HFFc6 (cell line): ENCODE measurements around the gene UIMC1. TPM values are rescaled to one million over a fixed set of nuclear protein-coding genes. Genes with fewer than 3 reads are reported as not detected.
"Not testable (repeated sequence)": the region's sequence is repeated elsewhere in the genome, so short reads cannot be mapped to it uniquely, and the experiment has no call there.

Experiments used
- DNase-seq: peaks from one replicate; pipeline ENCODE4 v3.0.0-alpha.2; 2018
- H3K27ac Mint-ChIP-seq: 2 replicates; pipeline ENCODE4 v1.8.0; 2020; ENCODE audit warnings: mild to moderate bottlenecking, mixed read lengths
- H3K27me3 Mint-ChIP-seq: 2 replicates; pipeline ENCODE4 v1.8.0; 2021; ENCODE audit warnings: mild to moderate bottlenecking, moderate library complexity, mixed read lengths; ENCODE audit not compliant: insufficient read depth
- H3K36me3 Mint-ChIP-seq: 2 replicates; pipeline ENCODE4 v1.8.0; 2021; ENCODE audit warnings: low read depth, mixed read lengths
- H3K4me1 Mint-ChIP-seq: 2 replicates; pipeline ENCODE4 v1.8.0; 2020; ENCODE audit warnings: low read depth, mixed read lengths
- H3K4me3 Mint-ChIP-seq: 2 replicates; pipeline ENCODE4 v1.8.0; 2020; ENCODE audit warnings: mild to moderate bottlenecking, moderate library complexity, mixed read lengths
- H3K9me3 Mint-ChIP-seq: 2 replicates; pipeline ENCODE4 v1.8.0; 2020; ENCODE audit warnings: mild to moderate bottlenecking, mixed read lengths
- total RNA-seq, 6 experiments: library from RNA; stranded (reverse); fragmentation: NEBNext Ultra II Directional; extraction: Animal tissue kit (Norgen Biotek cat#: 25700); gene quantifications; 2 replicates in 1 of 6; 3 replicates in 5 of 6; pipeline ENCODE4 v1.2.3, GENCODE V29; 2021
- TF ChIP-seq, protein P1 (sequence below): fragments of 200-600 bp; sonication (generic); IDR thresholded peaks from 2 replicates; pipeline ENCODE4 v1.5.0; 2021; ENCODE audit warnings: antibody characterized with exemption, mild to moderate bottlenecking

Gene UIMC1
- total RNA-seq, 6 experiments from 2014 or later: 19.8 to 34.4 (median 23.6) TPM

DNA sequence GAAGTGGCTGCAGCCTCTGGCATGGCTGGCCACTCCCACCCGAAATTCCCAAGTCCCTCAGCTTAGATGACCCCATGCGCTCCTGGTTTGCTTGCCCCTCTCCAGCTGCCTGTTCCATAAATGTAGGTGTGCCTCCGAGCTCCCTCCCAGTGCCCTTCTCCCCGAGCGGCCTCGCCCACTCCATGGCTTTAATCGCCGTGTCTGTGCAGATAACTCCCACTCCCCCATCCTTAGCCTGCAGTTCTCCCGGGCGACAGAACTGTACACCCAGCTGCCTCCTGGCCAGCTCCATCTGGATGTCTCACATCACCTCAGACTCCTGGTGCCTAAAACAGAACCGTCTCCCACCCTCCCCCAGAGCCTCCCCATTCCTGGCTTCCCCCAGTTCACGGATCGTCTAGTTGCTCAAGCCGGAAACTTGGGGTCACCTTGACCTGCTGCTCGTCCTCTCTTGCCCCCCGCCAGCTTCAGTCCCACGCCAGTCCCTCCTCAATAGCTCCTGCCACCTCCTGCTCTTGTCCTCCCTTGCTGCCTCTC, 131.5 kb downstream of the UIMC1 start:
- H3K4me3 Mint-ChIP-seq: no peak overlapping the region
- no peak overlapping the region for H3K27ac Mint-ChIP-seq
- no peak for DNase-seq
- peaks cover 46% of the 10 kb centered on the region for H3K27me3 Mint-ChIP-seq
- TF ChIP-seq, protein P1, sequence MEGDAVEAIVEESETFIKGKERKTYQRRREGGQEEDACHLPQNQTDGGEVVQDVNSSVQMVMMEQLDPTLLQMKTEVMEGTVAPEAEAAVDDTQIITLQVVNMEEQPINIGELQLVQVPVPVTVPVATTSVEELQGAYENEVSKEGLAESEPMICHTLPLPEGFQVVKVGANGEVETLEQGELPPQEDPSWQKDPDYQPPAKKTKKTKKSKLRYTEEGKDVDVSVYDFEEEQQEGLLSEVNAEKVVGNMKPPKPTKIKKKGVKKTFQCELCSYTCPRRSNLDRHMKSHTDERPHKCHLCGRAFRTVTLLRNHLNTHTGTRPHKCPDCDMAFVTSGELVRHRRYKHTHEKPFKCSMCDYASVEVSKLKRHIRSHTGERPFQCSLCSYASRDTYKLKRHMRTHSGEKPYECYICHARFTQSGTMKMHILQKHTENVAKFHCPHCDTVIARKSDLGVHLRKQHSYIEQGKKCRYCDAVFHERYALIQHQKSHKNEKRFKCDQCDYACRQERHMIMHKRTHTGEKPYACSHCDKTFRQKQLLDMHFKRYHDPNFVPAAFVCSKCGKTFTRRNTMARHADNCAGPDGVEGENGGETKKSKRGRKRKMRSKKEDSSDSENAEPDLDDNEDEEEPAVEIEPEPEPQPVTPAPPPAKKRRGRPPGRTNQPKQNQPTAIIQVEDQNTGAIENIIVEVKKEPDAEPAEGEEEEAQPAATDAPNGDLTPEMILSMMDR: no peak
- no peaks in the 10 kb centered on the region for H3K4me1 Mint-ChIP-seq
- H3K36me3 Mint-ChIP-seq: no peaks in the 10 kb centered on the region
- no peaks in the 10 kb centered on the region for H3K9me3 Mint-ChIP-seq

DNA sequence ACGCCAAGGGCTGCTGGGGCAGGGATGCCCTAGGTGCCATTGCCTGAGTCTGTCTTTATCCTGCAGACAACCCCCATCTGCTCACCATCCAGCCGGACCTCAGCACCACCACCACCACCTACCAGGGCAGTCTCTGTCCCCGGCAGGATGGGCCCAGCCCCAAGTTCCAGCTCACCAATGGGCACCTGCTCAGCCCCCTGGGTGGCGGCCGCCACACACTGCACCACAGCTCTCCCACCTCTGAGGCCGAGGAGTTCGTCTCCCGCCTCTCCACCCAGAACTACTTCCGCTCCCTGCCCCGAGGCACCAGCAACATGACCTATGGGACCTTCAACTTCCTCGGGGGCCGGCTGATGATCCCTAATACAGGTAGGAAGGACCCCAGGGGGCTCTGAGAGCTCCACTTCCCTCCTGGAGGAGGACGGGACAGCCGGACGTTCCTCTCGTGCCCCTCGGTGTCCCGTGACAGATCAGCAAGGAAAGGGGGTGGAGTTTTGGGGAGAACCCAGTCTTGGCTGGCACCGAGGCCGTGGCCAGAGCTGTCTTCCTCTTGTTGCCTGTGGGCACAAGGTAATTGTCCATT, 132.3 kb downstream of the UIMC1 start:
- Mint-ChIP-seq H3K9me3 (no peaks in the 10 kb centered on the region), H3K27ac (no peak overlapping the region), H3K4me3 (no peak overlapping the region), H3K4me1 (no peaks in the 10 kb centered on the region), H3K27me3 (peaks cover 44% of the 10 kb centered on the region), H3K36me3 (no peaks in the 10 kb centered on the region)
- TF ChIP-seq, protein P1: no peak
- no peak for DNase-seq

DNA sequence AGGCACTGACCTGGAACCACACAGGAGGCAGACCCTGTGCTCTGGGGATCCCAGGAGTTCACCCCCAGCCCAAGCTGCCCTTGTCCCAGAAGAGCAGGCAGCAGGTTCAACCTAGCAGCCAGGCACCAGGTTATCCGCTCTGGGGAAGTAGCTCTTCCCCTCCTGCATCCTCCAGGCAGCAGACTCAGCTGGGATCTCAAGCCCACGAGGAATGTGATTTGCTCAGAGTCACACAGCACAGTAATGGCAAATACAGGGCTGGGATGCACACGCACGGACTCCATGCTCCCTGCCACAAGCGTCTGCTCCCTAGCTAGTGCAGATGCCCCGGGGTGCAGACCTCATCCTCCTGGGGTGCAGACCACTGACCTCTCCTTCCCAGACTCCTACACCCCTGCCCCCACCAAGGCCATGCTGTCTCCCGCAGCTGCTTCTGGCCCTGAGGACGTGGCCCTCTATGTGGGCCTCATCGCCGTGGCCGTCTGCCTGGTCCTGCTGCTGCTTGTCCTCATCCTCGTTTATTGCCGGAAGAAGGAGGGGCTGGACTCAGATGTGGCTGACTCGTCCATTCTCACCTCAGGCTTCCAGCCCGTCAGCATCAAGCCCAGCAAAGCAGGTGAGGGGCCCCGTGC, 132.9 kb downstream of the UIMC1 start:
- no peaks in the 10 kb centered on the region for H3K36me3 Mint-ChIP-seq
- H3K4me3 Mint-ChIP-seq: no peak overlapping the region
- TF ChIP-seq, protein P1: no peak
- peaks cover 38% of the 10 kb centered on the region for H3K27me3 Mint-ChIP-seq
- H3K27ac Mint-ChIP-seq: no peak overlapping the region
- H3K4me1 Mint-ChIP-seq: no peaks in the 10 kb centered on the region
- DNase-seq: no peak
- H3K9me3 Mint-ChIP-seq: no peaks in the 10 kb centered on the region

DNA sequence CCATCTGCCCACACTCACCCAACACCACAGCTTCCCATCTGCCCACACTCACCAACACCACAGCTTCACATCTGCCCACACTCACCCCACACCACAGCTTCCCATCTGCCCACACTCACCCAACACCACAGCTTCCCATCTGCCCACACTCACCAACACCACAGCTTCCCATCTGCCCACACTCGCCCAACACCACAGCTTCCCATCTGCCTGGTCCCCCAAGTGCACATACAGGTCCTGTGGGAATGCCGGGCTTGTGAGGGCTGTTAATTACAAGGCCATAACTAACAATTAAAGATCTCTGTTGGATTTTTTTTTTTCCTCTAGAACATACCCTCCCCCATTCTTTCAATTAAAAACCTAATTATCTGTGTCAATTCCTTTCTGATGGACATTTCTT, 133.6 kb downstream of the UIMC1 start:
- H3K36me3 Mint-ChIP-seq, H3K4me1 Mint-ChIP-seq, H3K4me3 Mint-ChIP-seq, H3K27ac Mint-ChIP-seq, DNase-seq, H3K9me3 Mint-ChIP-seq: not testable (repeated sequence)
- H3K27me3 Mint-ChIP-seq: peaks cover 38% of the 10 kb centered on the region

DNA sequence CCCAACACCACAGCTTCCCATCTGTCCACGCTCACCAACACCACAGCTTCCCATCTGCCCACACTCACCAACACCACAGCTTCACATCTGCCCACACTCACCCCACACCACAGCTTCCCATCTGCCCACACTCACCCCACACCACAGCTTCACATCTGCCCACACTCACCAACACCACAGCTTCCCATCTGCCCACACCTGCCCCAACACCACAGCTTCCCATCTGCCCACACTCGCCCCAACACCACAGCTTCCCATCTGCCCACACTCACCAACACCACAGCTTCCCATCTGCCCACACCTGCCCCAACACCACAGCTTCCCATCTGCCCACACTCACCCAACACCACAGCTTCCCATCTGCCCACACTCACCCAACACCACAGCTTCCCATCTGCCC, 134.0 kb downstream of the UIMC1 start:
- not testable (repeated sequence) for H3K27ac Mint-ChIP-seq, H3K4me1 Mint-ChIP-seq, DNase-seq, H3K9me3 Mint-ChIP-seq, H3K36me3 Mint-ChIP-seq, H3K4me3 Mint-ChIP-seq
- H3K27me3 Mint-ChIP-seq: peaks cover 39% of the 10 kb centered on the region

DNA sequence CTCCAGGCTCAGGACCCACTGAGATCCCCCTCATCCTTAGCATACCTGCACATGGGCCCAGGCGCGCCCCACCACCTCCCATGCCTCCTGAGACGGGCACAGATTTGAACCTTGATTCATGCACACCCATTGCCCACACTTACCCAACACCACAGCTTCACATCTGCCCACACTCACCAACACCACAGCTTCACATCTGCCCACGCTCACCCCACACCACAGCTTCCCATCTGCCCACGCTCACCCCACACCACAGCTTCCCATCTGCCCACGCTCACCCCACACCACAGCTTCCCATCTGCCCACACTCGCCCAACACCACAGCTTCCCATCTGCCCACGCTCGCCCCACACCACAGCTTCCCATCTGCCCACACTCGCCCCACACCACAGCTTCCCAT, 135.9 kb downstream of the UIMC1 start:
- peaks cover 45% of the 10 kb centered on the region for H3K27me3 Mint-ChIP-seq
- not testable (repeated sequence) for H3K4me1 Mint-ChIP-seq, H3K27ac Mint-ChIP-seq, H3K36me3 Mint-ChIP-seq, H3K4me3 Mint-ChIP-seq, H3K9me3 Mint-ChIP-seq, DNase-seq

DNA sequence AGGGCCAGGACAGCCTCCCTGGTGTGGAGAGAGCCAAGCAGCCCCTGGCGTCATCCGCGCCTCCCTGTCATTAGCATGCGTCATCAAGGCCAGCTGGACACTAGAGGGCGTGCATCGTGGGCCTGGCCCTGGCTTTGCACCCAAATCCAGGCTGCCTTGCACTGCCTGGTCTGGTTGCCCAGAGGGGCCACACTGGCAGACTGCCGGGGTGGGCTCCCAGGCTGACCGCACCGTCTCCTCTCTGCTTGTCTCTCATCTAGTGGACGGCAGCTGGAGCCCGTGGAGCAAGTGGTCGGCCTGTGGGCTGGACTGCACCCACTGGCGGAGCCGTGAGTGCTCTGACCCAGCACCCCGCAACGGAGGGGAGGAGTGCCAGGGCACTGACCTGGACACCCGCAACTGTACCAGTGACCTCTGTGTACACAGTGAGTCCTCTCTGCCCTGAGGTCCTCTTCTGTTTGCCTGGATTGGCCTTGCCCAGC, 136.4 kb downstream of the UIMC1 start:
- H3K9me3 Mint-ChIP-seq: no peaks in the 10 kb centered on the region
- H3K36me3 Mint-ChIP-seq: no peaks in the 10 kb centered on the region
- TF ChIP-seq, protein P1: peak; percentile 79
- H3K4me1 Mint-ChIP-seq: no peaks in the 10 kb centered on the region
- peaks cover 45% of the 10 kb centered on the region for H3K27me3 Mint-ChIP-seq
- H3K4me3 Mint-ChIP-seq: no peak overlapping the region
- DNase-seq: peak; percentile 49
- no peak overlapping the region for H3K27ac Mint-ChIP-seq
